IPS DF 4.7 (cell line): ENCODE data around the gene PPP1R1C.

Experiments used
- DNase-seq: peaks from one replicate; pipeline ENCODE4 v3.0.0-alpha.2; 2013; ENCODE audit warnings: low spot score; ENCODE audit errors: extremely low read depth

Gene PPP1R1C

DNA sequence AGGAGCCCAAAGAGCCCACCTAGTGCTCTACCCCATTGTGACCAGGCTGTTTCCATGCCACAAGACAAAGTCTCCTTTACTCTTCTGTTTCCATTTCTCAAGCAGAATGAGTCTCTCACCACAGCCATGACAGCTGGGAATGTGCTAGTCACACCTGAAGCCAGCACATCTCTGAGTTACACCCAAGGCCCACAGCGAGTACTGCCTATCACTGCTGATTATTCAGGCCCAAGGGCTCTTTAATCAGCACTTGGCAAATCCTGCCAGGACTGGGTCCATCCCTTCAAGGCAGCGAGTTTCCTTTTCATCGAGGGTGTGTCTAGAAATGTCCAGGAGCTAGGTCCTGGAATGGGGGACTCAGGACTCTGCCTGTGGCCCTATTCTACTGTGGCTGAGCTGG lies 14.6 kb upstream of the PPP1R1C start:
- DNase-seq = no peak

DNA sequence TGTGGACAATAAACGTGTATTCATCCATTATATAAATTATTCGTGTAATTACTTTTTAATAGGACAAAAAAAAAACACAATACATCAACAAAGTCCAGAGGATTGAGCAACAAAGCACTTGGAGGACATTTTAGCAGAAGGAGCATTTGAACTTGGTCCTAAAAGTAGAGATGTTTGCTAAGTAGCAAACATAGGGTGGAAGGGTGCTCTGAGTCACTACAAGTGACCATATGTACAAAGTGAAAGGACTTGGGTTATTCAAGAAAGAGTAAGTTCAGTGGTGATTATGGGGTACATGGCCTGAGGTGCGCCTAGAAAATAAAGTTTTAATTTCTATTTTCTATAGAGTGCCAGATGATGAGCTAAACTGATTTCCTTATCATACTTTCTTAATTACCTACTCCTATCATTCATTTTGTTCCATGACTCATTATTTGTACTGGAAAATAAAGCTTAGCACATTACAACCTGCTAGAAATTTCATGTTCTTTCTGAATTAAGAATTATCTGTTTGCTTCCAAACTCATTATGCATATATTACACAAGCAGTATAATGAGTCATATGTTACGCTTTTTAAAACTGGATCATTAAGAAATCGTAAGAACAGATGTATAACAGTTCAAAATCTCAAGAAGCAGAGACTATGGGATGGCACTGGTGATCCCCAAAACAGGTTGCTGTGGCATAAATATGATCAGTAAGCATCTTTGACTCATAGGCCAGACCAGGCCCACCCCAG lies 13.1 kb upstream of the PPP1R1C start:
- DNase-seq = no peak

DNA sequence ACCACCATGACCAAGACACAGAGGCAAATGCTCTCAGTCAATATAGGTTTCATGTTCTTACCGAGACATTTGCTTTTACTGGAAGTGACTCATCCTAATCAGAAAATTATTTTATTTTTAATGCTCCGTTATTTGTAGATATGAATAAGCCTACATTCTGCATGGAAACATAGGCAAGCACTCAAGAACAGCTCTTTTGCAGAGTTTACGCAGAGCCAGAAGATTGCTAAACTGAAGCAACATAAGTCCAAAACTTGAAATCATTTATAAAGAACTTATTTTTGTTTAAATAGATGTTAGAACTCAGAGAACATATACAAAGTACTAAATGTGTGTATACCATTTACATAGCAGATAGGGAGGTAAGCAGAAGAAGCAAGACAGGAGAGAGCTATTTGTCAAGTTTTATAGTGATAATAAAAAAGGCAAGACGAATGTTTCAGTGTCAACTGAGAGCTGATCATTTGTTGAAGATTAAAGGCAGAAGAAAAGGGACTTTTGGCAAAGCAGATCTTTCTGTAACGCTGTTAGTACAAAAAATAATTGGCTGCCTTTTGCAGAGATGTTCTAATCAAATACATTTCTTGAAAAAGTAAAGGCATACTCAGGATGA lies 12.4 kb upstream of the PPP1R1C start:
- DNase-seq = no peak

DNA sequence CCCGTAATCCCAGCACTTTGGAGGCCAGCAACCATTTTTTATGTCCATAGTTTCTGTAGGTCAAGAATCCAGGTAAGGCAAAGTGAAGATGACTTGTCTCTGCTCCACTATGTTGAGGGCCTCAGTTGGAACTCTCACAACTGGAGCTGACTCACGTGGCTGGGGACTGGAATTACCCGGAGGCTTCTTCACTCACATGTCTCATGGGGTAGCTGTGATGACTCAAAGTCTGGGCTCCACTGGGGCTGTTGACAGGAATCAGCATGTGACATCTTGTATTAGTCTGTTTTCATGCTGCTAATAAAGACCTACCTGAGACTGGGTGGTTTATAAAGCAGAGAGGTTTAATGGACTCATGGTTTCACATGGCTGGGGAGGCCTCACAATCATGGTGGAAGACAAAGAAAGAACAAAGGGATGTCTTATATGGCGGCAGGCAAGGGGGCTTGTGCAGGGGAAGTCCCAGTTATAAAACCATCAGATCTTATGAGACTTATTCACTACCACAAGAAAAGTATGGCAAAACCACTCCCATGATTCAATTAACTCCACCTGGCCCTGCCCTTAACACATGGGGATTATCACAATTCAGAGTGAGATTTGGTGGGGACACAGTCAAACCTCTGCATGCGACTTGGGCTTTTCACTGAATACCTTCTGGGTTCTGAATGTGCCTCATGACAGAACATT lies 7.8 kb upstream of the PPP1R1C start:
- DNase-seq = no peak

DNA sequence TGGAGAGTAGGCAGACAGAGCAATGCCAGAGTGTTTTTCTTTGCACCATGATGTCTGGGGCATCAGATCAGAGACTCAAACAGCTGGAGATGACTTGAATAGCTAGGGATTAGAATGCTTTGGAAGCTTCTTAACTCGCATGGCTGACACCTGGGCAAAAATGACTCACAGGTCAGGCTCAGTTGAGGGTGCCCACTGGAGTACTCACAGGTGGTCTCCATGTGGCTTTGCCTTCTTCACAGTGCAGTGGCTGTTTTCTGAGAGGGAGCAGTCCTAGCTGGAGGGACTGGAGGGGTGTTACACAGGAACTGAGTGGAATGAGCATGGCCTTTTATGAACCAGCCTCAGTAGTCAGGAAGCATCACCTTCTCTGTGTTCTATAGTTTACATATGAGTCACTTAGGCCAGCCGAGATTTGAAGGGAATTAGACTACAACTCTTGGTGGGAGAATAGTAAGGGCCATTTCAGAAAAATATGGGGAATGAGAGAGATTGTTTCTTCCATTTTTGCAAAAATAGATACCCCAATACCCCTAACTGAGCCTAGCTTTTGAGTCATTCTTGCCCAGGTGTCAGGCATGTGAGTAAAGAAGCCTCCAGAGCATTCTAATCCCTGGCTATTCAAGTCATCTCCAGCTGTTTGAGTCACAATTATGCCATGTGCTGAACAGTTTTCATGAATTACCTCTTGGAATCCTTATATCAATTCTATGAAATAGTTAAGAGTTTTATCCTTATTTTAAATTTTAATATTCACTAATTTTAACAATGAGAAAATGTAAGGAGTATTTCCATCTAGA lies 7.1 kb upstream of the PPP1R1C start:
- DNase-seq = no peak

DNA sequence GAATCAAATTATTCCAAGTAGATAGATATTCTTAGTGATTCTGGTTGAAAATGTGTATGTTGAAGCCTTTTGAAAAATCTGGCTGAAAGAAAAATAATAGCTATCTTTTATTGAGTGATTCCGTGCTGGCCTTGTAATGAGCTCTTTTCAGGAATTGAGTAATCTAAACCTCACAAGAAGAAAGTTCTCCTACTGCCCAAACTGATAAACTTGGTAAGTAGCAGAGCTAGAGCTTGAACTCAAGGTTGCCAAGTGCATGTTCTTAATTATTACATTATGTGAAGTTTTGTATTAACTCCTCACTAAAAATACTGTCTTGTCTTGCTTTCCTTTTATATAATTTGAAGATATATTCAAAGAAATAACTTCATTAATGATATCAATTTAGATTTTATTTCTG lies 1.6 kb upstream of the PPP1R1C start:
- no peak for DNase-seq

DNA sequence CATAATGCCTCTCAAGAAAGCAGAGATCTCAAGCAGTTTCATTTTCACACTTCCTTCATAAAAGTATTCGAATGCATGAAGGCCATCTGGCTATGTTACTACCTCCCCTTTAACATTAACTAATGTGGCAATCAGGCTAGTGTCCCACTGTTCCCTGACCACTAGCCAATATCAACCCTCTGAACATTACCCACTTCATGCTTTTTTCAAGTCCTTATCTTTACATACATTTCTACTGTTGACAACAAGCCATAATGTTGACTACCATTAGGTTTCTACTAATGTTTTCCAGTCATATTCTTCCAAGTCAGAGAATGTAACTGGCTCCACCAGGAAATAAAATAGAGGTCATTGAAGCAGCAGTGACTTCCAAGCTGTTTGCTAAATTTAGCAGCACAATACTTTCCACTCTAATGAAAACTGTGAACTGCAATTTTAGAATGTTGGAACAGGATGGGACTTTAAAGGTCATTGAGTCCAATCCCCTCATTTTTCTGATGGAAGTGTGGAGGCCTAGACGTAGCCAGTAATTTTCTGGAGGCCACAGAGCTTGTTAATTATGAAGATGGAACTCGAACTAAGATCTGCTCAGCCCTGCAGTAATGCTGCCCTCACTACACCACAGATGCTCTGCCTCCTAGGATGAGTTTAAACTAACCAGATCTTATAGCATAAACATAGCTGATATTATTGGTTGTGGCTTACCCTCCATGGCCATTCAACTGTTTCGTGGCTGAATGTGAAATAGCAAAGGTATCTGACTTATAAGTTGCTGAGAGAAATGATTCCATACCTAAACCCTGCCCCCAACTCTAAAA lies 630 bp upstream of the PPP1R1C start:
- no peak for DNase-seq

DNA sequence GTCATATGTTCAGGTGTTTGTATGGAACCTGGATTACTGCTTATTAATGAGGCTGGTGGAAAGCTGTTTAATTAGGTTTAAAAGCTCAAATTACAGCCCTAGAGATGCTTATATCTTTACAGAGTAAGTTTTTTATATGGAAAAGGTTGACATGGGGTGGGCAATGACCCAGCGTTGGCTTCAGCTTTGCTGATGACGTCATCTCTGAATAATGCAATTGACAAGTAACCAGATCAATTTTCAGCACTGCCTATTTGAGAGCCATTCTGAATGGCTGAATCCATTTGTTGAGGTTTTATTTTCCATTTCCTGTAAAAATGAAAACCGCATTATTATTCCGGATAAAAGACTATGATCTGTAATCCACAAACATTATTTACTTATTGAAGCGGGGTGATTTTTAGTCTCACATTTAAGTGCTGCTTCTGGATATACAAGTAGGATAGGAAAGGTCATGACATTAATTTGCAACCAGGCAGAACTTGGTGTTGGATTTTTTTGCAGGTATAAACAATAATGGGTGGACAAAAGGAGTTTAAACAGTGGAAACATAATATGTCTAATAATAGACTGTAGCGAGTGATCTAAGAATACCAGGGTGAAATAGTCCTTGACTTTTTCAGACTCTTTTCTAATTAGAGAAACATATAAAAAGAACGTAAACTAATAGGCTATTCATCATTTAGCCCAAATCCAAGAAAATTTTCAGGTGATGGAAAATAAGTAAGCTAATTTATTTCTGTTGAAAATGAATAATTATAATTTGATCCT lies 2.7 kb downstream of the PPP1R1C start:
- DNase-seq = no peak

DNA sequence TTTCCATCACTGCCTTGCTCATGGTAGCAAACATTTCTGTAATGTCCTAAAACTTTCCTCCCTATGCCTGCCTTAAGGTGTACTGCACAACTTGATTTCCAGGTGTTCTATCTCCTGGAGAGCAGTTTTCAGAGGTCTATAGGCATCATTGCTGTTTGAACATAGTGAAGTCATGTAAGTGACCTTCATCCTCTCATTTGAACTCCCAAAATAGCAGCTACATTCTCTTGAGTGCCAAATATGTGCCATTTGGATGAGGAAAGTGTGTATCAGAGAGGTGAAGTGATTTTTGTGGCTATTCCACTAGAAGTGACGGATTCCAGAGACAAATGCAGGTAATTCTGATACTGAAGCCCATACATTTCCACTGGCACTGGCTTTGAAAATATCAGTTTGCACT lies 3.4 kb downstream of the PPP1R1C start:
- DNase-seq = no peak

DNA sequence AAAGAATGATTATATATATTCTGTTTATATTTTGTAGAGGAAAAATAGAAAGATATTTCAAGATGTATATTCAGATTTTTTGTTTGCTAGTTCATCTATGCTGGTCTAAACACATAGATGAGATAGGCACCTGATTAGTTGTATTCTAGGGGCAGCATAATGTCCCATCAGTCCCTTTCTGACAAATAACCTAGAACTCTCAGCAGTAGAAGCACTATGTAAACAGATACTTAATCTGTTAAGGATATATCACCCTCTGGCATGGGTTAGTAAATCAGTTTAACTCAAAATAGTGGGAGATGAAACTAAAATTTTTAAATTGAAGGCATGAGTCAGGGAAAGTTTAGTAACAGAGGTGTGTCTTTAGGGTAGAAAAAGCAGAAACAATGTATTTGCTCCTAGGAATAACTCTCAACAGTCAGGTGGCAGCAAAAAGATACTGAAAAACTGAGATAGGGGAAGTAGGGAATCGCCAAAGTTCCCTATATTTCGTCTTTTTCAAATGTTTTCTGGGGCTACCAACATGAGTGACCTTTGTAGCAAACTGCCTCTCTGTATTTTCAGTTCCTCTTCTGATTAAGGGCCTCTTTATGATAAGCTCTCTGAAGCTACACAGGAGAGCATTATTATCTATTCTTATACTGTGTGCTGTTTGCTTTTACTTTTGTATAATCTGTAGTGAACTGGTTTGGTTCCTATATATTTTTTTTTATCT lies 5.7 kb downstream of the PPP1R1C start:
- DNase-seq = no peak

DNA sequence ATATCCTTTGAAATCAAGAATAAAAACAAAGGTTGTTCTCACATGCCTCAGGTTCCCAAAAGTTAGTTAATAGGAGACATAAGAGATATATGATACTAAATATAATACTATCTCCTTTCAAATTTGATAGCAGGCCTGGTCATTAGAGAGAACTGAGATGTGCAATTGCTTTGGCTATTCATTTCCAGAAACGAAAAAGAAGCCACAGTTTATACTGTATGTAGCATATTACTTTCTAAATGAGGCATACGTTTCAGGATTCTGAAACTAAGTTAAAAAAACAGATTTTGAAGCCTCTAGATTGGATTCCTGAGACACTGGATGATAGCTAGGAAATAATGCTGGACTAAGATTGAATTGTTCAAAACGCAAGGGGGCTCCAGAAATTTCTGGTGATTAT lies 7.1 kb downstream of the PPP1R1C start:
- no peak for DNase-seq

DNA sequence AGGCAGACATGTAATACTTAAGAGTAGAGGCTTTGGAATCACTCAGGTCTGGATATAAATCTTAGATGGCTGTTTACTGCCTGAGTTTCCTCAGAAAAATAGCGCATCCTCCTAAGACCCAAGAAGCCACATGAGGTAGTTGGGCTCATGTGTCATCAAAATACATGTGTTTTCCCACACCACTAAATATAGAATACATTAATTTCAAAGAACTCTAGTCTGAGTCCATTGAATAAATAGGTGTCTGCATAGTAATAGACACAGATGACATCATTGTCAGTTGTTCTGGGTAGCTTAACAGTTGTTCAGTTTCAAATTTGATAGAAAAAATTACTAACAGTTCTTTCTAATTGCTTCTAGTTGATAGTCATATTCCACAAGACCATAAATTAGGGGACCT lies 9.6 kb downstream of the PPP1R1C start:
- DNase-seq = no peak

DNA sequence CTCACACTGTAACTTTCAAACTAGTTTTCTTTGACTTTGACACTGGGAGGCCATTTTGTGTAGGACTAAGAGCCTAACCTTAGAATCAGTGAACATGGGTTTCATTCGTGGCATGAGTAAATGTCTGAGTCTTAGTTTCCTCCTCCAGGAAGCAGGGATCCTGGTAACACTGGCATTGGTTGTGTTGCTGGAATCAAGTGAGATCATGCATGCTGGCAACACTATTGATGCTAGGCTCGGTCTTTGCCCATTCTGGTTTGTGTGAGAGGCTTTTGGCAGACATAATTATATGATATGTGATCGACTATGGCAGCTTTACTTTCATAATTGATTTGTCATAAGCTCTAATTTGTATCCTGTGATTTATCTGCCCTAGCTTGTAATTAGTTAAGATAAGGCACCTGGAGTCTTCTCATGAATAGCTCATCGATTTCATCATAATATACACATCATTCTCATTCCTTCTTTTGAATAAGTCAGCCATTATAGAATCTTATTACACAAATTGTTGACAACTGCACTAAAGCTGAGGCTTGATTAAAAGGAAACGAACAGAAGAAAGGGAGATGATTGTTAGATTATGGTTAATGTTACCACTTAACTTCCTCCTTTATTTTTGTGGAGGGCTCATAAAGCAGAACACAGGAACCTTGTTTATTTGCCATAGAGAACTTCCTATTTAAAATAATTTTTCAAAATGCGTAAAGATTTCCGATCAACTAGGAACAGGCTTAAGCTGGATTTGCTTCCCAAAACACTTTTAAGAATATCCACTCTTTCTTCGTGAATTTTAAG lies 12.6 kb downstream of the PPP1R1C start:
- DNase-seq = no peak

DNA sequence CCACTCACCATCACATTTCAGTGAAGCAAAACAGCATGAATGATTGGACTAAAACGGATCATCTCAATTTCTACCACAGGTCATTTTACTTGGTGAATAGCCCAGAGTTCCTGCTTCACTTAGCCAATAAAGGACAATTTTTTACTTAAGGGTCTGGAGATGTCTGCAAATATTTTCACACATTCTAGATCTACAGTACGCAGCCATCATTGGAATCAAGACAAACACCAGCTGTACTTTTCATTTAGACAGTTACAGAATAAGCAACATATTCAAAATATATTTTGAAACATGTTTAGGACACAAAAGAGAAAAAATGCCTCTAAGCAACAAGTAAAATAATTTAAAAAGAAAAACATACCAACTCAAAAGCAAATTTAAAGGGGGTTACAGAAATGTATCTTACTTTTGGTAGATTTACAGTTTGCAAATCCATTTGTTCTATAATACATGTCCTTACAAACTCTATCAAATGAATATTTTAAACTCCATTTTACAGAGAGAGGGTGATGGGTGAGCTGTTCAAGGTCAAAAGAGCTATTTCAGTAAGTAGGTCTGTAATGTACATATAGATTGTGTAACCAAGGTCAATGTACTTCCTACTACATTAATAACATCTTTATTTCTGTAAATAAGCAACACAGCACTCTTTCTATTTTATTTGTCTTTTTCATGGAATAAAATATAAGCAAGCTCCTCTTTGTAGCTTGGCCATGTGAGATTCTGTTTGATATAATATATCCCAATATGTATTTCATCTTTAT lies 13.4 kb downstream of the PPP1R1C start:
- no peak for DNase-seq

DNA sequence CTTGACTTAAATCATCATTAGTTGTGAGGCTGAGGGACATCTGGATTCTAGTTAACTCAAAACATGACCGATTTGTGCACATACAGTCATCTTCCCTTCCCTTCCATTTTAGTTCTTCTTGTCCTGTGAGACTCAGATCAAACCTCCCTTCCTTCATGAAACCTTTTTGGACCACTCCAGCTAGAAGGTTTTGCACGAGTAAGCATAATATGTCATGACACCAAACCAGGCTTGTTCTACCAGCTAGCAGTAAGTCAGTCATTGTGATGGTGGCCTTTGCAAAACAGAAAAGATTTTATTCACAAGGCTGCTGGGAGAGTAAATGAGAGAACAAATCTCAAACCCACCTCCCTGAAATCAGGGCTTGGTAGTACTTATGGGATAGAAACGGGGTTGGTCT lies 14.3 kb downstream of the PPP1R1C start:
- no peak for DNase-seq

DNA sequence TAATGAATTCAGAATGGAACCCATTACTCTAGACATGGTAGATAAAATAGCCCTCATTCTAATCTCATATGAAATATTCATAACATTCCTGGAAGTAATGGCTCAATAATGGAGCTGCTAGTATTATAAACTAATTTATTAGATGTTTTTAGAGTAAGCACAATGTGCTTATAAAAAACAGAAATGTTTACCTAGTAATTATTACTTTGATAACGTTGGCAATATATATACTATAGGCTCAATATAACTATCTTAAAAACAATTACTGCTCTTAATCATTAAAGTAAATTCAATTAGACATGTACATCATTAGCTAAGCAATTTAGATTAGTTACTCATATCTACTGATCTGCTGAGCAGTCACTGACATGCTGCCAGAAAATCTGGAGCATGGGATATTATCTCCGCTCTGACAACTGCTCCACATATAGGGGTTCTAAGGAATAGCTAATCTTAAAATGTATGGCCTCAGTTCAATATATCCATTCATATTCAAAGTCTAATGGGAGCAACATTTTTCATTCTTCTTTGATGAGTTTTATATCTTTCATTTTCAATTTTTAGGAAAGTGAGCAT lies 19.4 kb downstream of the PPP1R1C start:
- no peak for DNase-seq

DNA sequence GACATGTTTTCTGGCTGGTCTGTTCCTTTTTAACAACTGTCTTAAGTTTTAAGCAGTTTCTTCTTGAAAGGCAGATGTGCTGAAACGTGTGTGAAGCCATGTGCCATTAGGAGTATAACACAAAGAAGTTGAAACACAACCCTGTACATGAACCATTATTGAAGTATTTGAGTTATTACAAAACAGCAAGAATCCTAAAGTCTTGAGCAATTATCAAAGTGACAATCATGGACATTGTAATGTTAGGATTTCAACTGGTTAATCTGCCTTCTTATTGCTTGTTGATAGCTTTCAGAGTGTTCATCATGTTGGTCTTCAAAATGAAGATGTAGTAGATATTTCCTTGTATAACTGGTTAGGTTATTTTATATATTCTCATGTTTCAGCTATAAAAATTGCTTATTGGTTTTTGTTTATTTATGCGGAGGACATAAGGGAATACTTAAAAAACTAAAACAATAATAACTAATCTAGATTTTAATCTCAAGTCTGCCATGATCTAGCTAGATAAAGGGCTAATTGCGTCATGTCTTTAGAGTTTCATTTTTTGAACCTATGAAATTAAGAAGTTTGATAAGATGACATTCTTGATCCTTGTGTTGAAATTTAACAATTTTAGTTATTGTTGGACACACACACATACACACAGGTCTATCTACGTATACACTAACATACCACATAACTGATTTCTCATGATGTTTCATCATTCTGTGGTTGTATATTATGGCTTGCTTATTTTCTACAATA lies 21.1 kb downstream of the PPP1R1C start:
- no peak for DNase-seq
